Calu3 (cell line): ENCODE measurements around the gene ISL1. TPM values are rescaled to one million over a fixed set of nuclear protein-coding genes. Genes with fewer than 3 reads are reported as not detected.

Source experiments
- BruUV-seq: library from RNA; stranded (reverse); fragments of 400-500 nt; replicated peaks from 2 replicates; lab custom pipeline; 2021; lab: Mats Ljungman, UMichigan
- CTCF ChIA-PET: fragments of 300-600 bp; sonication (Branson Sonifier 250); formaldehyde crosslinking; loops from one replicate; lab custom pipeline; 2022; ENCODE audit warnings: antibody characterized with exemption; lab: Charles Lee
- DNase-seq: peaks from one replicate; pipeline ENCODE4 v3.0.0; 2022
- H3K27ac Mint-ChIP-seq: one replicate; pipeline ENCODE4 v1.8.0; 2022; ENCODE audit warnings: mixed read lengths; ENCODE audit not compliant: unreplicated experiment
- H3K27me3 Mint-ChIP-seq: one replicate; pipeline ENCODE4 v1.8.0; 2022; ENCODE audit warnings: mixed read lengths; ENCODE audit not compliant: unreplicated experiment
- H3K36me3 Mint-ChIP-seq: one replicate; pipeline ENCODE4 v1.8.0; 2022; ENCODE audit warnings: mild to moderate bottlenecking, moderate library complexity, mixed read lengths; ENCODE audit not compliant: insufficient read depth, unreplicated experiment
- H3K4me1 Mint-ChIP-seq: one replicate; pipeline ENCODE4 v1.8.0; 2022; ENCODE audit warnings: mild to moderate bottlenecking, low read depth, mixed read lengths; ENCODE audit not compliant: unreplicated experiment
- H3K4me3 Mint-ChIP-seq: one replicate; pipeline ENCODE4 v1.8.0; 2022; ENCODE audit warnings: mild to moderate bottlenecking, low read depth, moderate library complexity, mixed read lengths; ENCODE audit not compliant: unreplicated experiment
- H3K9me3 Mint-ChIP-seq: one replicate; pipeline ENCODE4 v1.8.0; 2022; ENCODE audit warnings: low read depth, mixed read lengths; ENCODE audit not compliant: unreplicated experiment
- intact Hi-C: fragments of 100-400 bp; cut with micrococcal nuclease; formaldehyde crosslinking; loops from one replicate; pipeline ENCODE4 v1.10.0; 2022; ENCODE audit not compliant: unreplicated experiment
- total RNA-seq: library from RNA; stranded (reverse); gene quantifications from 2 replicates; pipeline ENCODE4 v1.2.3, GENCODE V29; 2022
- TF ChIP-seq, protein P1 (sequence below): fragments of 200-600 bp; IDR thresholded peaks from one replicate; pipeline ENCODE4 v1.8.0; 2022; ENCODE audit warnings: antibody characterized with exemption; ENCODE audit not compliant: unreplicated experiment

The ISL1 gene
- total RNA-seq, 1 experiment from 2014 or later, result 9.4 TPM

DNA sequence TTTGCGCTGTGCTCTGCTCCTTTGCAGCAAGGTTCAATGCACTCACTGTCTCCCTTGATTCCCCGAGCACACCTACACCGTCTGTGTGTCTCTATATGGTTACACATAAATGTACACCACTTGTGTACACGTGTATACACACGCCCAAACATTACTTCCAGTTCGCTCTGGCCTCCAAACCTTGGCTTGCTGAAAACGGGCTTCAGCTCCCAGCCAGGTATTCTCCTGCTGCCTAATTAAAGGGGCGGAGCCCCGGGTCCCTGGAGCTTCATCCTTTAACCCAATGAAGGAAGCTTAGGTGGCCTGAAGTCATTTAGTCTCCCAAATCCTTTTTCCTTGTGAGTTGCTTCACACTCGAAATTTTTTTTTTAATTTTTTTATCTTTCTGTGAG lies 4.6 kb downstream of the ISL1 start:
- DNase-seq, result peak; percentile 55
- peak overlapping the region; percentile 91 for H3K4me3 Mint-ChIP-seq
- peaks cover 65% of the 10 kb centered on the region for H3K36me3 Mint-ChIP-seq
- H3K27me3 Mint-ChIP-seq, result no peaks in the 10 kb centered on the region
- peak overlapping the region; percentile 89 for H3K27ac Mint-ChIP-seq
- CTCF ChIA-PET, result no interaction called here
- TF ChIP-seq, protein P1, sequence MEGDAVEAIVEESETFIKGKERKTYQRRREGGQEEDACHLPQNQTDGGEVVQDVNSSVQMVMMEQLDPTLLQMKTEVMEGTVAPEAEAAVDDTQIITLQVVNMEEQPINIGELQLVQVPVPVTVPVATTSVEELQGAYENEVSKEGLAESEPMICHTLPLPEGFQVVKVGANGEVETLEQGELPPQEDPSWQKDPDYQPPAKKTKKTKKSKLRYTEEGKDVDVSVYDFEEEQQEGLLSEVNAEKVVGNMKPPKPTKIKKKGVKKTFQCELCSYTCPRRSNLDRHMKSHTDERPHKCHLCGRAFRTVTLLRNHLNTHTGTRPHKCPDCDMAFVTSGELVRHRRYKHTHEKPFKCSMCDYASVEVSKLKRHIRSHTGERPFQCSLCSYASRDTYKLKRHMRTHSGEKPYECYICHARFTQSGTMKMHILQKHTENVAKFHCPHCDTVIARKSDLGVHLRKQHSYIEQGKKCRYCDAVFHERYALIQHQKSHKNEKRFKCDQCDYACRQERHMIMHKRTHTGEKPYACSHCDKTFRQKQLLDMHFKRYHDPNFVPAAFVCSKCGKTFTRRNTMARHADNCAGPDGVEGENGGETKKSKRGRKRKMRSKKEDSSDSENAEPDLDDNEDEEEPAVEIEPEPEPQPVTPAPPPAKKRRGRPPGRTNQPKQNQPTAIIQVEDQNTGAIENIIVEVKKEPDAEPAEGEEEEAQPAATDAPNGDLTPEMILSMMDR, result no peak
- no TSS peak for BruUV-seq
- no peaks in the 10 kb centered on the region for H3K9me3 Mint-ChIP-seq
- H3K4me1 Mint-ChIP-seq, result peaks cover 18% of the 10 kb centered on the region
- intact Hi-C loops, result loop anchor here (10.0 kb wide), 2 partner anchors 267 to 423 kb away; no protein-coding TSS in a partner anchor

DNA sequence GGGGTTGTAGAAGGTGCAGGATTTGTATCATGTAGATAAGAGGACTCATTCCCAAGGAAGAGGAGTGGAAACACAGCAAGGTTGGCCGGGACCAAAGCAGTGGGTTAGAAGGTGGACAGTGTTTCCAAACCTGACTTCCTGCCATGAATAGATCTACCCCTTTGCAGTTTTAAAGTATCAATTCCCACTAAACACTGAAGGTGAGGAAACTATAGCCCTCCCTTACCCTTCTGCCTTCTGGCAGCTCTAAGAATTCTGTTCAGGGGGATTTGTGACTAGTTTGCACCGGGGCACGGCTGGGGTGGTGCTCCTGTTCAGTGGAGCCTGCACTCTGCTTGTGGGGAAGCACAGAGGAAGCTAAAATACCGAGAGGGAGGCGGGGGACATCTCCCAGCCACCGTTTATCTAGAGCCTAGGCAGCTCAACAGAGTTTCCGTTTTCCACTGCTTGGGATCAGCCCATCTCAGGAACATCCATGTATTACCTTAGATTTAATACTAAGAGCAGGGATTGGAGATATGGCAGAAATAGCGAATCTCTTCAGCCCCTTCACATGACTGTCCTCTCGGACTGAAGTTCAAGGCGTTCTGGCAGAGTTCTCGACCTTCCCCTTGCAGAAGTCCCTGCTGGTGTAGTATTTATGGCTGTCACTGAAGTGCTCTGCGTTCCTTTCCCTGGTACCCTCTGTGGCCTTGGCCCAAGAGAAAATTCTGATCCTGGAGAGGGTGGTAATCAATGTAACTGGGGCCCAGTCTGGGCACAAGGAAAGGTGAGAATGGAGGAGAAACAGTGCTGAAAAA lies 5.4 kb downstream of the ISL1 start:
- H3K27ac Mint-ChIP-seq, result peak overlapping the region; percentile 89

DNA sequence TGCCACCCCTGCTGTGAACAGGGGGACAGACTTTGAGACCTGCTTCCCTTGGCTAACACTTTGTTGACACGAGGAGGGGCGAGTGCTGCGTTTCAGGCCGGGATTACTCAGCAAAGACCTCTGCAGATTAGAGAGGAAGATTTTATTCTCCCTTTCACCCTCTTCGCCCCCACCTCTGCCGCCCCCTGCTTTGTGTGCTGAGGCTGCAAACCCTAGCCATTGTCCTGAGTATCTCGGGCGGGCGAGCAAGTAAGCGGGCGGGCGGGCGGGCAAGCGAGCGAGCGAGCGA lies 6.0 kb downstream of the ISL1 start:
- DNase-seq, result no peak
- CTCF ChIA-PET, result no interaction called here
- H3K36me3 Mint-ChIP-seq, result peaks cover 52% of the 10 kb centered on the region
- peak overlapping the region; percentile 91 for H3K4me3 Mint-ChIP-seq
- H3K9me3 Mint-ChIP-seq, result no peaks in the 10 kb centered on the region
- BruUV-seq, result no TSS peak
- H3K4me1 Mint-ChIP-seq, result peaks cover 18% of the 10 kb centered on the region
- peak overlapping the region; percentile 89 for H3K27ac Mint-ChIP-seq
- intact Hi-C loops, result loop anchor here (10.0 kb wide), 2 partner anchors 266 to 424 kb away; no protein-coding TSS in a partner anchor
- H3K27me3 Mint-ChIP-seq, result no peaks in the 10 kb centered on the region
- TF ChIP-seq, protein P1, result no peak

More for the DNA sequence above, 5.4 kb downstream of the ISL1 start:
- Mint-ChIP-seq H3K4me1 (peaks cover 18% of the 10 kb centered on the region), H3K27me3 (no peaks in the 10 kb centered on the region), H3K4me3 (peak overlapping the region; percentile 91), H3K9me3 (no peaks in the 10 kb centered on the region), H3K36me3 (peaks cover 57% of the 10 kb centered on the region)
- CTCF ChIA-PET, result no interaction called here
- intact Hi-C loops, result loop anchor here (10.0 kb wide), 2 partner anchors 266 to 424 kb away; no protein-coding TSS in a partner anchor
- BruUV-seq, result no TSS peak
- DNase-seq, result no peak
- TF ChIP-seq, protein P1, result no peak

DNA sequence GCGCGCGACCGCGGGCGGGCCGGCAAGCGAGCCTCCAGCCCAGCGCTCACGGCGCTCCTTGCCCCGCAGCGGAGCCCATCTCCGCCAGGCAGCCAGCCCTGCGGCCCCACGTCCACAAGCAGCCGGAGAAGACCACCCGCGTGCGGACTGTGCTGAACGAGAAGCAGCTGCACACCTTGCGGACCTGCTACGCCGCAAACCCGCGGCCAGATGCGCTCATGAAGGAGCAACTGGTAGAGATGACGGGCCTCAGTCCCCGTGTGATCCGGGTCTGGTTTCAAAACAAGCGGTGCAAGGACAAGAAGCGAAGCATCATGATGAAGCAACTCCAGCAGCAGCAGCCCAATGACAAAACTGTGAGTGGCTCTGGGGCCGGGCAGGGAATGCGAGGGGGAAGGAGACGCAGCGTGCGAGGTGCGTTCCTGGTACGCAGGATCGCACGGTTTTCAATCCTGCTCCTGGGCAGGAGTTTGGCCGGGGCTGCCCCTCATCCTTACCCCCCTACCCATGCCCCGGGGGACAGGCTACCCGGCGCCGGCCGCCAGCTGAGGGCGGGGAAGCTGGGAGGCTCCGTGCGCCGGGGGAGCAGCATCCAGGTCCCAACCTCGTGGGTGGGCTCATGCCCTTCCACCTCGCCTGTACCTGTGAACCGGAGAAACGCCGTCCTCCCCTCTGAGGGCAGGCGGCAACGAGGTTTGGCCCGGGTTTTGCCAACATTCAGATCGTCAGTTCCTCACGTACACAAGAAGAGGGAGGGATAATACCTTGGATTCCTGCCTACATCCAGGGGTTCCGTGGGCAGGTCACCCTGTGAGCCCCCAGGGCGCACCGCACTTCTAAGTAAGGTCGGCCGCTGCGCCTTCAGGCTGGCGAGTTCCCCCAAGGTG lies 6.6 kb downstream of the ISL1 start:
- H3K27ac Mint-ChIP-seq, result no peak overlapping the region
- DNase-seq, result no peak
- TF ChIP-seq, protein P1, result no peak
- BruUV-seq, result no TSS peak
- H3K4me1 Mint-ChIP-seq, result peaks cover 18% of the 10 kb centered on the region
- peak overlapping the region; percentile 91 for H3K4me3 Mint-ChIP-seq
- CTCF ChIA-PET, result no interaction called here
- peaks cover 46% of the 10 kb centered on the region for H3K36me3 Mint-ChIP-seq
- H3K27me3 Mint-ChIP-seq, result no peaks in the 10 kb centered on the region
- intact Hi-C loops, result loop anchor here (10.0 kb wide), 2 partner anchors 265 to 425 kb away; no protein-coding TSS in a partner anchor
- no peaks in the 10 kb centered on the region for H3K9me3 Mint-ChIP-seq
